ENCODE data around the gene NBDY.
"Not testable (repeated sequence)": the region's sequence is repeated elsewhere in the genome, so short reads cannot be mapped to it uniquely, and the experiment has no call there.

Gene NBDY

DNA sequence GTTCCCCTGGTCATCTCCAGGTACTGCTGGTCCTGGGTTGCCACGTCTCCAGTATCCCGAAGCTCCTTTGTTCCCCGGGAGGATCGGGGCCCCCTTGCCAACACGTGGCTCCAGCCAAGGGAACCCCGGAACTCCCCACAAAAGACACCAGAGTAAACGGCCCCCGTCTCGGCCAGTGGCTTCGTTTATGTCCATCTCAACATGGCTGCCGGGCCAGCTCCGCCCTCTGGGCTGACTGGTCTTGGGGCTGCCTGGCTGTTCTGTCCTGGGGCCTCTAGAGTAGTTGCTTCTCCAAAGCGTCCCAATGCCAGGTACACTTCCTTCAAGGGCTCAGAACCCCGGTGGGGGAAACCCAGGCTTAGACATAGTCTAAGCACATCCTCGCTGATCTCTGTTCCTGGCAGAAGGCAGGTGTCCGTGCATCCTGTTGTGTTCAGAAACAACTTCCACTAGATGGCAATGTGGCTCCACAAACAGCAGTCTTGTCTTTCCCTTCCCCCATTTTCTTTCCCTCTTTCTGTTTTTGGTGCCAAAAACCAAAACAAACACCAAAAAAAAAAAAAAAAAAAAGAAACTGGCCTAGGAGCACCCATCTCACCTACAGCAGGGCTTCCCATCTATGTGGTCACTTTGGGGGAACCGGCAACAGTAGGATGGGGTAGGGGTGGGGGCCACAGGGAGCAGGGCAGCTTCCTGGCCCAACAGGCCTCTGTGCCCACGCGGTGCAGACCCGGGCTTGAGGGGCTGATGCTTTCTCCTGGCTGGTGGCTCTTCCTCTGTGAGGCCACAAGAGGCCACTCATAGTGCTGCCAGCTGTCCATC lies 35.3 kb downstream of the NBDY start:
- no peak for DNase-seq (ENCODE audit: low spot score)

DNA sequence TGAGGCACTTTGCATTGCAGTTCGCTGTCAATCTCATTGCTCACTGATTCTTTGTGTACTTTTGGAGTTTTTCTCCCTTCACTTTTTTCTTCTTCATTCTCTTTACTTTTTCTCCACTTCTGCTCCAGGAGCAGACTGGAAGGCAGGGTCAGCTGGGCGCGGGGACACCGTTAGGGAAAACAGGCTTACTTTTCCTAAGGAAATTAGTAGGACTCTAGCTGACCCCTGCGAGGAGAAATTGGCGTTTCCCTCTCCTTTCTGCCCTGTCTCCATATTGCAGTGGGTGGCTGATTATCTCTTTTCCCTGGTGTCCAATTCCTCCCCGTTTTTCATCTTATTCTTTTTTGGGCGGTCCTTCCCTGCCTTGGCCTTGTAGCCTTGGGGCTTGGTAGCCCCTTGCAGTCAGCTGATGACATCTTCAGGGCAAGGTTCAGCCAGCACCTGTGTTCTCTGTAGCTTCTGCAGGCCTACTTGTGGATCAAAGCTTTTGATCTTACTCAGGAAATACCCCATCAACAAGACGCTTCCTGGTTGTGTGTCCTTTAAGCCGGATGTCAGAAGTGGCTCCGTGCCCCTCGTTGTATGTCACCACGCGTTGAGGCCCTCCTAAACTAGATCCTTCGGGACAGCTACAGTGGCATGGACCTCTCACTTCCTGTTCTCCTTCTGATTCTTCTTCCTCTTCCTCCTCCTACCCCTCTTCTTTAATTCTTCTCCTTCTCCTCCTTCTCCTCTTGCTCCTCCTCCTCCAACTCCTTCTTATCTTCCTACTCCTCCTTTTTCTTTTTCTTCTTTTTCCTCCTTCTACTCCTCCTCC lies 36.1 kb downstream of the NBDY start:
- DNase-seq (ENCODE audit: low spot score) = no peak

DNA sequence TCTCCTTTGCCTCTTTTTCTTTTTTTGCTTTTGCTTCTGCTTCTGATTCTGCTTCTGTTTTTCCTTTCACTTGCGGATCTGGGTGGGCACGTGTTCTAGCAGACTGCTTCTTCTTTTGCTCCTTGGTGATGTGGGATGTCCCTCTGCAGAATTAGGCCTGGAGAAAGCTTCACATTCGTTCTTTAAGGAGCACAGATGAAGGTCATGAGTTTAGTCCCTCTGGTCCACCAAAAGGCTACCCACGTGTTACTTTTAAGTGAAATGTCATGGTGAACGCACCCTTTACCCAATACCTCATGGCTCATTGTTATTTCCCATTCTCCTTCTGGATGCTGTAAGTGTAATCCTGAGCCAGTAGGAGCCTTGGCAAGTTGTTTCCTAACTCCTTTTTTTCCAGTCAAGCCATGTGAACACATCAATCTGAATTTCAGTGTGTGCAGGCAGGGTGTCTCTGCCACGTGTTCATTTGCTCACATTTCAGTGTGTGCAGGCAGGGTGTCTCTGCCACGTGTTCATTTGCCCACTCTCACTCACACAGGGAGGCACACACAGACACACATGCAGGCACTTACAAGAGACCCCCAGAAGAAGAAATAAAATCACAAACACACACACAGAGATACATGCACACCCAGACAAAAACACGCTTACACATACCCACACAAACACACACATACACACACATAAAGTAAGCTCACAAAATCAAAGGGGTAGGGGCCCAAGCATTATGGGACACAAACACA lies 36.9 kb downstream of the NBDY start:
- no peak for DNase-seq (ENCODE audit: low spot score)

DNA sequence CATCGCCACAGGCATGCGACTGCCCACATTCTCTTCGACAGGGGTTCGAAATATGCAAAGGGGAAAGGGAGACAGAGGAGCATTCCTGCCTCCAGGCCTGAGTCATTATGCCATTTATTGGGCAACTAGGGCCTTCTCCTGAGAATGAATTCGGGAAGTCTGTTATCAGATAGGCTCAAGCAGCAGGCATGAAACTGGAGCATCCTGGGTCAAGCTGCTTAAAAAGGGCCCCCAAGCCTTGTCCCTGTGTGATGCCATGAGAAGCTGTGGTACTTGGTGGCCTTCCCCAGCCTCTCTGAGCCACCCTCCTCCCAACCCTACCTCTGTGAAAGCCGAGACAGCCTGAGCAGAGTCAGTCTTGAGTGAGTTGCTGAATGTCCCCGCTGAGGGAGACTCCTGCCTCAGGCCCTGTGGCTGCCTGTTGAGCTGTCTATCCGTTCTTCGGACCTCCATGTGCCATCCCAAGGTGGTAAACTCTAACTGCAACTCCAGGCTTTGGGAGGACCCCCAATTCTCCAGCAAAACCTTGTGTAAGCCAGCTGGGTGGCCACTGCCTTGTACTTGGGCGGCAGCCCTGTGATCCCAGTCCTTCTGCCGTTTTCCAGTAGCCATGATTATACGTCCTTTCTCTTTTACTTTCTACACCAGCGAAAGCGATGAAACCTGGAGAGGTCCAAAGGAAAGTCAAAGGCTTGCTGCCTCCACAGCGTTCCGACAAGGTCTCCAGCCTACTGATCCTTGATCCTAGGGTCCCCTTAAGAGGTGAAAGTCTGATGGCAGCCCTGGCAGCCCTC lies 37.7 kb downstream of the NBDY start:
- no peak for DNase-seq (ENCODE audit: low spot score)

DNA sequence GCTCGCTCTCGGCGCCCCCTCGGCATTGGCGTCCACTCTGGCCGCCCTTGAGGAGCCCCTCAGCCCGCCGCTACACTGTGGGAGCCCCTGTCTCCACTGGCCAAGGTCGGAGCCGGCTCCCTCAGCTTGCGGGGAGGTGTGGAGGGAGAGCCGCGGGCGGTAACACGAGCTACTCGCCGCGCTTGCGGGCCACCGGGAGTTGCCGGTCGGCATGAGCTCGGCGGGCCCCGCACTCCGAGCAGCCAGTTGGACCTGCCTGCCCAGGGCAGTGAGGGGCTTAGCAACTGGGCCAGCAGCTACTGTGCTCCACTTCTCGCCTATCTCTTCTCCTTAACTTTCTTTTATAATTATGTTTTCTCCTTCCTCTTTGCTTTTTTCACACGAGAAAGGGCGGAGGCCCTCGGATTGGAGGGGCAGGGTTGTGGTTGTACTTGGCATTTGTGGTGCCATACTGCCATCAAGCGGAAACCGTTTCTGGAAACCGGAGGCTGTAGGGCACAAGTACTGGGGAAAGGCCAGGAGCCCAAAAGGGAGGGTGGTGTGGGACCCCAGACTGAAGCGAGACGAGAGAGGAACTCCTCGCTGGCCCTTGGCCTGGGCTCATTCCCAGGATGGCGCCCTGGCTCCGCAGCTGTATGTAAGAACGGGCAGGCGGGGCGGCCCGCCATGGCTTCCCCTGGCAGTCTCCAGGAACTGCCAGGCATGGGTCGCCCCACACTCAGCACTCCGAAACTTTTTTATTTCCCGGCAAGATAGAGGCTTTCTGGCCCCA lies 38.5 kb downstream of the NBDY start:
- not testable (repeated sequence) for DNase-seq (ENCODE audit: low spot score)

DNA sequence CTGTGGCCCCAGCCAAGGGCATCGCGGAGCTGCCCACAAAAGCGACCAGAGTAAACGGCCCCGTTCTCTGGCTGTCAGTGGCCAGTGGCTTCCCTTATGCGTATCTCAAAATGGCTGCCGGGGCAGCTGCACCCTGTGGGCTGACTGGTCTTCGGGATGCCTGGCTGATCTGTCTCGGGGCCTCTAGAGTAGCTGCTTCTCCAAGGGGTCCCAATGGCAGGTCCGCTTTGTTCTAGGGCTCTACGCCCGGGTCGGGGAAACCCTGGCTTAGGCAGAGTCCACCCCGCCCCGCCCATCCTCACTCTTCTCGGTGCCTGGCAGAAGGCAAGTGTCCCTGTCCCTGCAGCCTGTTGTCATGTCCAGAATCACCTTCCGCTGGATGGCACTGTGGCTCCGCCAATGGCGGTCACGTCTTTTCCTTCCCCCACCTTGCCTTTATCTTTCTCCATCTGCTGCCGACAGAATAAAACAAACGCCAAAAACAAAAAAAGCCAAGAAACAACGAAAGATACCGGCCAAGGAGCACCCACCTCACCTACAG lies 39.1 kb downstream of the NBDY start:
- DNase-seq (ENCODE audit: low spot score) = not testable (repeated sequence)

DNA sequence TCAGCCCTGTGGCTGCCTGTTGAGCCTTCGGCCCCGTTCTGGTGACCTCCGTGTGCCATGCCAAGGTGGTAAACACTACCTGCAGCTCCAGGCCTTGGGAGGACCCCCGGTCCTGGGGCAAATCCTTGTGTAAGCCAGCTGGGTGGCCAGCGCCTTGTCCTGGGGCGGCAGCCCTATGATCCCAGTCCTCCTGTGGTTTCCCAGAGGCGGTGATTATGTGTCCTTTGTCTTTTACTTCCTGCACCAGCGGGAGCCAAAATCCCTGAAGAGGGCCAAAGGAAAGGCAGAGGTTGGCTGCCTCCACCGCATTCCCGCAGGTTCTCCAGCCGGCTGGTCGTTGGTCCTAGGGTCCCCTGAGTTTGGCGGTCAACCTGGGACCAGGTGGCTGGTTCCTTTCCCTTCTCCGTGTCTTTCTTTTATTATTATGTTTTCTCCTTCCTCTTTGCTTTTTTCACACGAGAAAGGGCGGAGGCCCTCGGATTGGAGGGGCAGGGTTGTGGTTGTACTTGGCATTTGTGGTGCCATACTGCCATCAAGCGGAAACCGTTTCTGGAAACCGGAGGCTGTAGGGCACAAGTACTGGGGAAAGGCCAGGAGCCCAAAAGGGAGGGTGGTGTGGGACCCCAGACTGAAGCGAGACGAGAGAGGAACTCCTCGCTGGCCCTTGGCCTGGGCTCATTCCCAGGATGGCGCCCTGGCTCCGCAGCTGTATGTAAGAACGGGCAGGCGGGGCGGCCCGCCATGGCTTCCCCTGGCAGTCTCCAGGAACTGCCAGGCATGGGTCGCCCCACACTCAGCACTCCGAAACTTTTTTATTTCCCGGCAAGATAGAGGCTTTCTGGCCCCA lies 43.9 kb downstream of the NBDY start:
- DNase-seq (ENCODE audit: low spot score) = not testable (repeated sequence)

DNA sequence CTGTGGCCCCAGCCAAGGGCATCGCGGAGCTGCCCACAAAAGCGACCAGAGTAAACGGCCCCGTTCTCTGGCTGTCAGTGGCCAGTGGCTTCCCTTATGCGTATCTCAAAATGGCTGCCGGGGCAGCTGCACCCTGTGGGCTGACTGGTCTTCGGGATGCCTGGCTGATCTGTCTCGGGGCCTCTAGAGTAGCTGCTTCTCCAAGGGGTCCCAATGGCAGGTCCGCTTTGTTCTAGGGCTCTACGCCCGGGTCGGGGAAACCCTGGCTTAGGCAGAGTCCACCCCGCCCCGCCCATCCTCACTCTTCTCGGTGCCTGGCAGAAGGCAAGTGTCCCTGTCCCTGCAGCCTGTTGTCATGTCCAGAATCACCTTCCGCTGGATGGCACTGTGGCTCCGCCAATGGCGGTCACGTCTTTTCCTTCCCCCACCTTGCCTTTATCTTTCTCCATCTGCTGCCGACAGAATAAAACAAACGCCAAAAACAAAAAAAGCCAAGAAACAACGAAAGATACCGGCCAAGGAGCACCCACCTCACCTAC lies 44.5 kb downstream of the NBDY start:
- not testable (repeated sequence) for DNase-seq (ENCODE audit: low spot score)

DNA sequence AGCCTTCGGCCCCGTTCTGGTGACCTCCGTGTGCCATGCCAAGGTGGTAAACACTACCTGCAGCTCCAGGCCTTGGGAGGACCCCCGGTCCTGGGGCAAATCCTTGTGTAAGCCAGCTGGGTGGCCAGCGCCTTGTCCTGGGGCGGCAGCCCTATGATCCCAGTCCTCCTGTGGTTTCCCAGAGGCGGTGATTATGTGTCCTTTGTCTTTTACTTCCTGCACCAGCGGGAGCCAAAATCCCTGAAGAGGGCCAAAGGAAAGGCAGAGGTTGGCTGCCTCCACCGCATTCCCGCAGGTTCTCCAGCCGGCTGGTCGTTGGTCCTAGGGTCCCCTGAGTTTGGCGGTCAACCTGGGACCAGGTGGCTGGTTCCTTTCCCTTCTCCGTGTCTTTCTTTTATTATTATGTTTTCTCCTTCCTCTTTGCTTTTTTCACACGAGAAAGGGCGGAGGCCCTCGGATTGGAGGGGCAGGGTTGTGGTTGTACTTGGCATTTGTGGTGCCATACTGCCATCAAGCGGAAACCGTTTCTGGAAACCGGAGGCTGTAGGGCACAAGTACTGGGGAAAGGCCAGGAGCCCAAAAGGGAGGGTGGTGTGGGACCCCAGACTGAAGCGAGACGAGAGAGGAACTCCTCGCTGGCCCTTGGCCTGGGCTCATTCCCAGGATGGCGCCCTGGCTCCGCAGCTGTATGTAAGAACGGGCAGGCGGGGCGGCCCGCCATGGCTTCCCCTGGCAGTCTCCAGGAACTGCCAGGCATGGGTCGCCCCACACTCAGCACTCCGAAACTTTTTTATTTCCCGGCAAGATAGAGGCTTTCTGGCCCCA lies 49.3 kb downstream of the NBDY start:
- not testable (repeated sequence) for DNase-seq (ENCODE audit: low spot score)

DNA sequence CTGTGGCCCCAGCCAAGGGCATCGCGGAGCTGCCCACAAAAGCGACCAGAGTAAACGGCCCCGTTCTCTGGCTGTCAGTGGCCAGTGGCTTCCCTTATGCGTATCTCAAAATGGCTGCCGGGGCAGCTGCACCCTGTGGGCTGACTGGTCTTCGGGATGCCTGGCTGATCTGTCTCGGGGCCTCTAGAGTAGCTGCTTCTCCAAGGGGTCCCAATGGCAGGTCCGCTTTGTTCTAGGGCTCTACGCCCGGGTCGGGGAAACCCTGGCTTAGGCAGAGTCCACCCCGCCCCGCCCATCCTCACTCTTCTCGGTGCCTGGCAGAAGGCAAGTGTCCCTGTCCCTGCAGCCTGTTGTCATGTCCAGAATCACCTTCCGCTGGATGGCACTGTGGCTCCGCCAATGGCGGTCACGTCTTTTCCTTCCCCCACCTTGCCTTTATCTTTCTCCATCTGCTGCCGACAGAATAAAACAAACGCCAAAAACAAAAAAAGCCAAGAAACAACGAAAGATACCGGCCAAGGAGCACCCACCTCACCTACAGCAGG lies 50.0 kb downstream of the NBDY start:
- not testable (repeated sequence) for DNase-seq (ENCODE audit: low spot score)

DNA sequence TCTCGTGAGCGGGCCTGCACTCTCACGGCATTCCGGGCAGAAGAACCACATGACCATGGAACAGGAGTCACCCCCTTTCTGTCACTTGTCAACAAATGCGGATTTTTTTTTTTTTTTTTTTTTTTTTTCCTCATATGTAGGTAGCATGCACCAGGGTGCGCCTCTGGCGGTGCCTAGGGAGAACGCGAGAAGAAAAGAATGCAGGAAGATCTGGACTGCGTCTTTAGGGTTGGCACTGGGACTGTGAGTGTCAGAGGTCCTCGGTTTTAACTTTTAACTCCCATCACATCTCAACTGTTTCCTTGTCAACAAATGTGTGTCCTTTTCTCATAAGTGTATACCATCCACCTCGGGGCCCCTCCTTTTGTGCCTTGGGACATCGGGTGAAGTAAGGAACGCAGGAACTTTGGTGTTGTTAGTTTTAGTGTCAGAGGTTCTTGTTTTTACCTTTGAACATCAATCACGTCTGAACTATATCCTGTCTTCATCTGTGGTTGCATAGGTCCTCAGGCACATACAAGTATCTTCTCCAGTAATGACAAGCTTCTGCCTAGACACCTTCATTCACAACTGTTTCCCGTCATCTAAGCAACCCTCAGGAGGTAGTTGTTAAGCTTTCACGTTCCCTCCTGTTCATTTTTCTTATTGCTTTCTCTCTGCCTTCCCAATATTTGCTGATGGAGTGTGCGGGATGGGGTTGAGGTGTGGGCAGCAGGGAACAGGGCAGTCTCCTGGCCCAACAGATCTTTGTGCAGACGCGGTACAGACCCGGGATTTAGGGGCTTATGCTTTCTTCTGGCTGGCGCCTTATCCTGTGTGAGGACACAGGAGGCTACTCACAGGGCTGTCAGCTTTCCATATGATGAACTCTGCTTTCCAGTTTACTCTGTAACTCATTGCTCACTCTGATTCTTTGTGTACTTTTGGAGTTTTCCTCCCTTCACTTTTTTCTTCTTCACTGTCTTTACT lies 51.9 kb downstream of the NBDY start:
- DNase-seq (ENCODE audit: low spot score) = not testable (repeated sequence)

DNA sequence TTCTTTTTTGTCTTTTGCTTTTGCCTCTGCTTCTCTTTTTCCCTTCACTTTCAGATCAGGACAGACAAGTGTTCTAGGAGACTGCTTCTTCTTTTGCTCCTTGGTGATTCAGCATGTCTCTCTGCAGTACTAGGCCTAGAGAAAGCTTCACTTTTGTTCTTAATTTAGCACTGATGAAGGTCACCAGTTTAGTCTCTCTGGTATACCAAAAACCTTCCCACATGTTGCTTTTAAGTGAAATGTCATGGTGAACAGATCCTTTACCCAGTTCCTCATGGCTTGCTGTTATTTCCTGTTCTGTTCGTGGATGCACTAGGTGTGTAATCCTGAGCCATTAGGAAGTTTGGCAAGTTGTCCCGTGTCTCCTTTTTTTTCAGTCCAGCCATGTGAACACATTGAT lies 53.3 kb downstream of the NBDY start:
- no peak for DNase-seq (ENCODE audit: low spot score)

DNA sequence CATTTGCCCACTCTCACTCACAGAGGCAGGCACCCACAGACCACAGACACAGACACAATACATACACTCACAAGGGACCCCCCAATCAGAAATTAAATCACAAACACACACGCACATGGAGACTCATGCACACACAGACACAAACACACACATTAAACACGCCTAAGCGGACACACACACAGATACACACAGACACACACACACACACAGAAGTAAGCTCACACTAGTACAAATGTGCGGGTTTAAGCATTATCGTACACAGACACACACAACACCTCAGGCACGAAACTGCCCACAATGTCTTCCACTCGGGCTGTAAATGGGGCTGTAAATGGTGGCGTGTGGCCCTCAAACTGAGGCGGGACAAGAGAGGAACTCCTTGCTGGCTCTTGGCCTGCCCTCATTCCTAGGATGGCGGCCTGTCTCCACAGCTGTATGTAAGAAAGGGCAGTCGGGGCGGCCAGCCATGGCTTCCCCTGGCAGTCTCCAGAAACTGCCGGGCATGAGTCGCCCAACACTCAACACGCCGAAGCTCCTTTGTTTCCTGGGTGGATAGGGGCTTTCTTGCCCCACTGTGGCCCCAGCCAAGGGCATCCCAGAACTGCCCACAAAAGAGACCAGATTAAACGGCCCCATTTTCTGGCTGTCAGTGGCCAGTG lies 53.9 kb downstream of the NBDY start:
- no peak for DNase-seq (ENCODE audit: low spot score)

DNA sequence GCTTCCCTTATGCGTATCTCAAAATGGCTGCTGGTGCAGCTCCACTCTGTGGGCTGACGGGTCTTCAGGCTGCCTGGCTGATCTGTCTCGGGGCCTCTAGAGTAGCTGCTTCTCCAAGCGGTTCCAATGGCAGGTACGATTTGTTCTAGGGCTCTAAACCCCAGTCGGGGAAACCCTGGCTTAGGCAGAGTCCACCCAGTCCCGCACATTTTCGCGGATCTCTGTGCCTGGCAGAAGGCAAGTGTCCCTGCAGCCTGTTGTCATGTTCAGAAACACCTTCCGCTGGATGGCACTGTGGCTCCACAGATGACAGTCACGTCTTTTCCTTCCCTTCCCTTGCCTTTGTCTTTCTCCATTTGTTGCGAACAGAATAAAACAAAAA lies 54.4 kb downstream of the NBDY start:
- DNase-seq (ENCODE audit: low spot score) = no peak

DNA sequence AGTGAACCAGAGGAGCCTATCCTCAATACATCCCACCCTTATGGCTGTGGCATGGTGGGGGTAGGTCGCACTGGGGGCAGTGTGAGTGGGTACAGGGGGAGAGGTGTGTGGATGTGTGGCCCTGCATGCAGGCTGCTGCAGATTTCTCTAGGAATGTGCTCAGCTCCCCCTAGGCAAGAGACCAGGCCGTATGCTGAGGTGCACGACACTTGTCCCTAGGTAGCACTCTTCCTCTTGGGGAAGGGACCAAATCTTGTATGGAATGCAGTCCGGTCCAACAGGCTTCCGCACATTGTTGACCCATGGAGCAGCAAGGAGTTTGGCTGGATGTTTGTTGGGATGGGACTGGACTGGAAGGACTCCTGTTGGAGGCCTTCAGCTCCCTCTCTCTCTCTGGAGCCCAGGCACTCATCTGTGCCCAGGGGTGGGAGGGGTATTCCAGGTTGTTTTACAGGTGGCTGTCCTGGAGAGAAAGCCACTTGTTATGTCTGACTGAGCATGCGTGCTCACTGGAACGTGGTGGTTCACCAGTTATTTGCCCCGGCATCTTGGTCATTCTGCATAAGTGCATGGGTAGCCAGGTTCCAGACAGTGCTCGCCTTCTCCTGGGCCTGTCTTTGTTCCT lies 55.1 kb downstream of the NBDY start:
- DNase-seq (ENCODE audit: low spot score) = no peak

DNA sequence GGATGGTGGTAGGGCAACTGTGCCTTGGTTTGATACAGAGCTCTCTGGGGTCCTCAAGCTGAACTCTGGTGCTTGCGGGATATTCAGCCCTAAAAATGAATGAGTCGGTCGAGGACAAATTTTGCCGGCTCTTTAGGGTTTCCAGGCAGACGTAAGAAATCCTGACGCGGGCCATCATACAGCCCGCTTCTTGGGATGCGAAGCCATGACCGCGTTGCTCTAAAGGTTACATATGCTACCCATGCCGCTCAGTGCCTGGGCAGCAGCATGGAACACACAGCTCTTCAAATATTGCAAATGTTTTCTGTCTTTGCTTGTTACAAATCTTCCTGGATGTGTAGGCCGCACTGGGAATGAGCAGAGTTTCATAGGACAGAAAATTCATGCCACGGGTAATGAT lies 55.6 kb downstream of the NBDY start:
- no peak for DNase-seq (ENCODE audit: low spot score)
